NCI-H1048 (cell line): ENCODE measurements around the gene ASTN2.

Source experiments
- DNase-seq: peaks from one replicate; lab custom pipeline; 2025; lab: John Stamatoyannopoulos, UW

The ASTN2 gene, protein sequence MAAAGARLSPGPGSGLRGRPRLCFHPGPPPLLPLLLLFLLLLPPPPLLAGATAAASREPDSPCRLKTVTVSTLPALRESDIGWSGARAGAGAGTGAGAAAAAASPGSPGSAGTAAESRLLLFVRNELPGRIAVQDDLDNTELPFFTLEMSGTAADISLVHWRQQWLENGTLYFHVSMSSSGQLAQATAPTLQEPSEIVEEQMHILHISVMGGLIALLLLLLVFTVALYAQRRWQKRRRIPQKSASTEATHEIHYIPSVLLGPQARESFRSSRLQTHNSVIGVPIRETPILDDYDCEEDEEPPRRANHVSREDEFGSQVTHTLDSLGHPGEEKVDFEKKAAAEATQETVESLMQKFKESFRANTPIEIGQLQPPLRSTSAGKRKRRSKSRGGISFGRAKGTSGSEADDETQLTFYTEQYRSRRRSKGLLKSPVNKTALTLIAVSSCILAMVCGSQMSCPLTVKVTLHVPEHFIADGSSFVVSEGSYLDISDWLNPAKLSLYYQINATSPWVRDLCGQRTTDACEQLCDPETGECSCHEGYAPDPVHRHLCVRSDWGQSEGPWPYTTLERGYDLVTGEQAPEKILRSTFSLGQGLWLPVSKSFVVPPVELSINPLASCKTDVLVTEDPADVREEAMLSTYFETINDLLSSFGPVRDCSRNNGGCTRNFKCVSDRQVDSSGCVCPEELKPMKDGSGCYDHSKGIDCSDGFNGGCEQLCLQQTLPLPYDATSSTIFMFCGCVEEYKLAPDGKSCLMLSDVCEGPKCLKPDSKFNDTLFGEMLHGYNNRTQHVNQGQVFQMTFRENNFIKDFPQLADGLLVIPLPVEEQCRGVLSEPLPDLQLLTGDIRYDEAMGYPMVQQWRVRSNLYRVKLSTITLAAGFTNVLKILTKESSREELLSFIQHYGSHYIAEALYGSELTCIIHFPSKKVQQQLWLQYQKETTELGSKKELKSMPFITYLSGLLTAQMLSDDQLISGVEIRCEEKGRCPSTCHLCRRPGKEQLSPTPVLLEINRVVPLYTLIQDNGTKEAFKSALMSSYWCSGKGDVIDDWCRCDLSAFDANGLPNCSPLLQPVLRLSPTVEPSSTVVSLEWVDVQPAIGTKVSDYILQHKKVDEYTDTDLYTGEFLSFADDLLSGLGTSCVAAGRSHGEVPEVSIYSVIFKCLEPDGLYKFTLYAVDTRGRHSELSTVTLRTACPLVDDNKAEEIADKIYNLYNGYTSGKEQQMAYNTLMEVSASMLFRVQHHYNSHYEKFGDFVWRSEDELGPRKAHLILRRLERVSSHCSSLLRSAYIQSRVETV (N-terminal part only)

DNA sequence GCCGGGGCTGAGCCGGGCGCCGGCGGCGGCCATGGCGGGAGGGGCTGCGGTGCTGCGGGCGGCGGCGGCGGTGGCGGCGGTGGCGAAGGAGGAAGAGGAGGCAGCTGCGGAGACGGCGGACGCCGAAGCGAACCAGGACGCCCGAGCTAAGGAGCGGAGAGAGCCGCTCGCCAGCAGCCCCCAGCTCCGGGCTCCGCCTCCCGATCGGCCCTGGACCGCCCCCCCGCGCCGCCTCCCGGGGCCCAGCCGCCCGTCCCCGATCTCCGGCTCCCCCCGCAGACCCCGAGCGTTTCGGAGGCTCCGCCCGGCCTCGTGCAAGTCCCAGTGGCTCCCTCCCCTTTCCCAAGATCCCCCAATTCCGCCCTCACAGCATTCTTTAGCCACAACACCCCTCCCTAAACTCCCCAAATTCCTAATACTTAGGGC, at the start of gene ASTN2:
Gene ASTN2, minus strand, starts transcription at position 152 of the 426 bp plus-strand sequence. Its CDS starts 119 bp downstream, at position 33.
- no peak for DNase-seq

DNA sequence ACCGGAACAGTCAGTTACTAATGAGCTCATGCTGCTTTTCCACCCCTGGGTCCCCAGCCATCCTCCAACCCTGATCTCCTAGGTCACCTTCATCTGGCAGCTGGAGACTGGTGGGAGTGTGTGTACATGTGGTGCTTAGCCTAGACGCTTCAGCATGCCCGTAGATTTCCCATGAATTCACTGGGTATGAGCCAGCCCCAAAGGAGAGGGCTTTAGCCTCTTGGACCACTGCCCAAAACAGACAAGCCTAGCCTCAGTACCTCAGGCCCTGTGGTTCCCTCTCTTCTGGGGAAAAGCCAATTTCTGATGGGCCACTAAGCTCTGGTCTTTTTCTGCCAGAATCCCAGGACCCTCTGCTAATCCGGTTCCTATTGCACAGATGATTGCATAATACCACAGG, 48.0 kb upstream of the ASTN2 start:
- DNase-seq: no peak

DNA sequence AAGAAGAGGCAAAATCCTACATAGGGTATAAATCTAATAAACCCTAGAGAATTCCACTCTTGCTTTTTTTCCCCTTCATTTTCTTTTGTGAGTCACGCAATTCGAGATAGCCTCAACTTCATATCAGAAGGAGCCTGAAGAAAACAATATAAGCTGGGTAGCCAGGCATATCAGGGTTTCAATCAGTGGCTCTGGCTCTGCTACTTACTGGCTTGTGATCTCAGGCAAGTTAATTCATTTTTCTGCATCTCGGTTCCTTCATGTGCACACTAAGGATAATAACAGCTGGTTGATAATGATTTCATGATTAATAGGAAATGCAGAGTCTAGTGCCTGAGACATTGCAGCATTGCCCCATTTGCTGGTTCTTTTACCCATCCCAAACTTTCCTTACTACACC, 46.5 kb upstream of the ASTN2 start:
- DNase-seq: no peak

DNA sequence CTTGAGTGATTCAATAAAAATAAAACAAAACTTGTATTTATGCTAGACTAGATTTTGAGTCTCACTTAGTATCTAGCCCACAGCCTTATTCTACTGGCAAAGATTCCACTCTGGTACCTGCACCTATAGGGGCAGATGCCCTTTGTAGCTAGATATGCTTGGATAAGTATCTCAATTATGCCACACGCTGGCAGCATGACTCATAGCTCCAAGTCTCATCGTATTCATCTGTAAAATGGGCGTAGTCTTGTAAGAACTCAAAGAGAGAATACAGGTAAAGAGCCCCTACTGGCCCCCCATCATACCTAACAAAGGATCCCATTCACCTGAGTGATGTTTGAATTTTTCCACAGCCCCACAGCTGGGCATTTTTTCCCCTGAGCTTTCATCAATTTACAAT, 45.9 kb upstream of the ASTN2 start:
- DNase-seq: no peak

DNA sequence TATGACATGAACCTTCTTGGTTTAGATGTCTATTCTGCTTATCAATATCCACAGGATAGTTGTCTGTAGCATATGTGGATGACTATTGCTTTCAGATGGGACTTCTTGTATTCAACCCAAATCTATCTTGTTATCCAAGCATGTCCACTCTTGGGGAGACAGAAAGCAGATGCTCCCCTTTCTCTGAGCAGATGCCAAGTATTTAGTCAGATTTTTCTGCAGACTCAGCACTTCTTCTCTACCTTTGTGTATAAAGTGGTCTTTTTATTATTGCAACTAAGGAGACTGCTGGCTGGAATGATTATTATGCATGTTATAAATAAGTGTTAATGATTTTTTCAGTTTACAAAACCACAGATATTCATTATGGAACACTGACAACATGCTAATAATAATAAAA, 45.1 kb upstream of the ASTN2 start:
- DNase-seq: no peak

DNA sequence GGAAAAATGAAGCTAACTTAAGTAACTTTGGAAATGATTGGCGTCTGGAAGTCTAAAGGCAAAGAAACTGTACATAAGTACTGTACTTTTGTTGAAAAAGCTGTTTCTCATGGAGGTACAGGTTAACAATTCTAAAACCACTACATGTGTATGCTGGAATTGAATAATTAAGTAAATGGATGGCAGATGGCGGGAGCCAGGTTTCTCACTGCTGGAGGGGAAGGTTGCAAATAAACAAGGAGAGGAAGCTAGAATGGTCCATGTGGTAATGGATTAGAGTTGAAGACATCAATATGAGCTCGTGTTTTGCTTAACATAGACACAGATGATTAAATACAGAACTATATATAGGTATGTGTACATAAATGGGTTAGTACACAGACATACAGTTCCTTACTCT, 43.2 kb upstream of the ASTN2 start:
- no peak for DNase-seq

DNA sequence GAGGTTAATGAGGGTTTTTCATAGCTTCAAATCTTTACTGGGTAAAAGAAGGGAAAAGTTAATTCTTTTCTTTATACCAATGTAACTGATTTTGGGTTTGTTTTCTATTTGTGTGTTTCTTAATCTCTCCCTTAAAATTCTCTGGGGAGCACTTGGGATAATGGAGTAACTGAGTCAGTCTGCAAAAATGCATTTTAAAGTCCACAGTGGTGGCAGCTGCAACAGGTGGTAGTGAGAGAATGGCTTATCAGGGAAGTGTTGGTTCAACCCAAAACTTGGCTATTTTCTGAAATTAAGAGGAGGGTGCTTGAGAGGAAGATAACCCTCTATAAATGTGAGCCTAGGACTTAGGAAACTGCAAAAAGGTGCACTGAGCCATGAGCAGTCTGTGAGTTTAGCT, 39.9 kb upstream of the ASTN2 start:
- no peak for DNase-seq

DNA sequence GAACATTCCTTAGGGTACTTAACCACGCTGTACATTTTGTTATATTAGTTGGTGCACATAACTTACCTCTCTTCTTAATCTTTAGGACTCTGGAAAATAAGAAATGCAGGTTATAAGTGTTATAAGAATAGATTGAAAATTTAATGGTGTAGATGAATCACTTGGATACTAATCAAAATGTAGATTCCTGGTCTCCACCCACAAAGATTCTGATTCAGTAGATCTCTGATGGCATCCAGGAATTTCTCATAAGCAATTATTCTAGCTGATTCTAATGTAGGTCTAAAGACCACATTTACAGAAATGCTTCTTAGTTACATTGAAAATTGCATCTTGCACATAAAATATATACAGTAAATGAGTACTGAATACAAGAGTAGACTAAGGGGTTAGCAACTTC, 38.9 kb upstream of the ASTN2 start:
- DNase-seq: no peak

DNA sequence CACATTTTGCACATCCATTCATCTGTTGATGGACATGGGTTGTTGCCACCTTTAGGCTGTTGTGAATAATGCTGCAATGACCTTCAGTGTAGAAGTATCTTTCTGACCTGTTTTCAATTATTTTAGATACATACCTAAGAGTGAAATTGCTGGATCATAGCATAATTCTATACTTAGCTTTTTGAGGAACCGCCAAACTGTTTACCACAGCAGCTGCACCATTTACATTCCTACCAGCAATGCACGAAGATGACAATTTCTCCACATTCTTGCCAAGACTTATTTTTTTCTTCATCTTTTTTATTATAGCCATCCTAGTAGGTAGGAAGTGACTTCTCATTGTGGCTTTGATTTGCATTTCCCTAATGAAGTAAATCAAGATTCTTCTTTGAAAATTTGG, 36.5 kb upstream of the ASTN2 start:
- no peak for DNase-seq

DNA sequence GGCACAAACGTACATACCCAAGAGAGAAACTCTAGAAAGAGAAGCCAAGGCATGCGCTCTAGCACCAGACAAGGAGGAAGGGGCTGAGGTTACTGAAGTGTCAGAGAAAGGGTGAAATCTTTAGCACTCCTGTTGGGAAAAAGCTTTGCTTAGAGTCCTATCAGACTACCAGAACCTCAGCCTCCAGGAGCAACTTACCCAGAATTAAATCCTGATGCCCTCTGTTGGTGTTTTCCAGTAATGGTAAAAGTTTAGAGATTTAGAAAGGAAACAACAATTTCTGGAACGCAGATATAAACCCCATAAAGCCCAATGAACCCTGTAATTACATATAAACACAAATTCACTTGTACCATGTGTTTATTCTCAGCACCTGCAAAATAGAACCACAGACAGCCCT, 33.2 kb upstream of the ASTN2 start:
- no peak for DNase-seq

DNA sequence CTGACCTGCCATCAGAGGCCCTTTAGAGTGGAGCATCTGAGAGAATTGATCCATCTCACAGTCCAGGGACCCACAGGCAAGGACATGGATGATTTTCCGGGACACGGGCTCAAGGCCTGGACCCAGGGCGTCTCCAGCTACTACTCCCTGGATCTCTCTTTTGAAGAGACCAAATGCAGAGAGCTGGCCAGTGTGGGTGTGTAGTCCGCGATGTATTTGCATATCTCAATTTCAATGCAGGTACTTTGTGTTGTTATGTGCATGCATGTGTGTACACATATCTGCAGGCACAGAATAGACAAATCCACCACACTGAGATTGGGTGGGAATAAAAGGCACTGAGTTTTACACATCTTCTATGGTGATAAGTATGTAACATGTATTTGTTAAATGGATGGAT, 30.8 kb upstream of the ASTN2 start:
- no peak for DNase-seq

DNA sequence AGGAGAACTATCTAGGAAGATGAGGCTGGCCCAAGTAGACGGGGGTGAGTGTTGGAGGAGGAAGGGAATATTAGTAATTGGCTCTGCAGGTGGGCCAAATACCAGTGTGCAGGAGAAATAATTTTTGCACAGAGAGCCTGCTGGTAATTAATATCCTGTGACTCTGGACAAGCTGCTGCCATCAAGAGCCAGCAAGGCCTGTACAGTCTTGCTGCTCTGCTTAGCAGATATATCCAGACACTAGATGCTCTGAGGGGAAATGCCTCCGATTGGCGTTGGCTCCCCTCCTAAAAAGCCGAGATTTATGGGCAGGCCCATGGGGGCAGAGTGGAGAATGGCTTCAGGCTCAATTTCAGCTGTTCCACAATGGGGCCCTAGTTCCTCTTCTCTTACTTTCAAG, 29.6 kb upstream of the ASTN2 start:
- no peak for DNase-seq

DNA sequence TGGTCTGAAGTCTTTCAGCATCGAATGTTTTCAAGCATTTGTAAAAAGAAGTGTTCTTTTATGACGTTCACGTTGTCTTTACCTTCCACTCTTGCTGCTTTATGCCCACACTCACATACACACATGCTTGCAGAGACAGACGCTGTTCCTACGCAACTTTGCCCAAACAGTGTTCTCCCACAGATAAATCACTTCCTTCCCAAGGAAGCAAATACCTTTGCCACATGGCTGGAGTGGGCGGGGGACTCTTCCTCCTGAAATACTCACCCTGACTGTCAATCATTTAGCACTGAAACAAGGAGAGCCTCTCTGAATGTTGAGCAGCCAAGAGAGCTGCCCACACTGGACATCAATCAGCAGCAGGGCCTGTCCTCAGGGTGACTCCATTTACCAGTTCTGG, 22.4 kb upstream of the ASTN2 start:
- DNase-seq: no peak

DNA sequence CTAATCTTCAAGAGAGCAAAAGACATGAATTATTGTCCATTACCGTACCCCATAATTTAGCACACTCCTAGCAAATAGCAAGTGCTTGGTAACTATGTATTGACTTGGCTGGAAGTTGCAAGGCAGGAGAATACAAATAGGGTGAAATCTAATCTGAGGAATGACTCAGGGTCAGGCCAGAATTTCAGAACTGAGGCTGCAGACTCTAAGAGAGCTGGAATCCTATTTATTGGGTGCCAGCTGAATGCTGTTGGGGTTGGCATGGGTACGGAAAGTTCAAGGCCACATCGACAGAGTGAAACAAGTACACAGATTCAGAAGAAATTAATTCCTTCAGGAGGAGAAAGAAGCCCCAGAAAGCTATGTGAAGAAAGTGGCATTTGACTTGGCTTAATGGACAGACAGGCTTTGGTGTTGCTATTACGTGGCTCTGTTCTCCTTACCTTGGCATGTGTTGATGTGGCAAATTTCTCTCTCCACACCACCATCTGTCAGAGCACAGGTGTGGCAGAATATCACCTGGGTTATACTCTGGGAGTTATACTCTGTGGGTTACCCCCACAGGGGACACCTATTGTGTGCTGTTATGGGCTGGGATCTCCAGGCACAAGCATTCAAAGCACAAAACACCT, 20.9 kb upstream of the ASTN2 start:
- DNase-seq: no peak

DNA sequence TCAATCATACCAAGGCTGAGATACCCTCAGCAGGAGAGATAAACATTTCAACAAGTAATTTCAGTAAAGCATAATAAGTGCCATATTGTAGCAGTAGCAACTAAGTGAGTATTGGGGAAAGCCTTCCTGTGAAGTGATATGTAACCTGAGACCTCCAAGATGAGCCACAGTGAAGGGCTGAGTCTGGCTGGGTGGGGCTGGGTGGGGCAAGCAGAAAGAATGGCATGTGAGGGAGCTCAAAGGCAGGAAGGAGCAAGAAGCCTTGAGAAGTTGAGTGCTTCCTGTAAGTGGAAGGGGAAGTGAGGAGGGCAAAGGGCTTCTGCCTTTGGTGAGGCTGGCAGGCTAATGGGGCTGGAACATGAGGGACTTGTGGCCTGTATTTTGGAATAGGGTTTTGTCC, 19.7 kb upstream of the ASTN2 start:
- DNase-seq: no peak

DNA sequence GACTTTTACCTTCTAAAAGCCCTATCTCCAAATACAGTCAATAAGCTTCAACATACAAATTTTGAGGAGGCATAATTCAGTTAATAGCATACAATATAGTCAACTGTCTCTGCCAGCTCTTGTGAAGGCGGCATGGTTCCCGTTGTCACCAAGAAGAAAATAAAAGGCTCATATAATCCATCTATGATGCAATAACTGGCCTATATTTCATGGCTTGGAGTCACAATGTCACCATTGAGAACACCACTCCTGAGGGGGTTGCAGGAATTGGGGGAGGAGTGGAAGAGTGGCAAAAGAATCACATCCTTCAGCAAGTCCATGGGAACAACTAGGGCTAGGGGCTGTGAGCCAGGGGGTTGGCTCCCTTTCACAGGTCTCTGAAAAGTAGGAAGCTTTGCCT, 16.0 kb upstream of the ASTN2 start:
- no peak for DNase-seq

DNA sequence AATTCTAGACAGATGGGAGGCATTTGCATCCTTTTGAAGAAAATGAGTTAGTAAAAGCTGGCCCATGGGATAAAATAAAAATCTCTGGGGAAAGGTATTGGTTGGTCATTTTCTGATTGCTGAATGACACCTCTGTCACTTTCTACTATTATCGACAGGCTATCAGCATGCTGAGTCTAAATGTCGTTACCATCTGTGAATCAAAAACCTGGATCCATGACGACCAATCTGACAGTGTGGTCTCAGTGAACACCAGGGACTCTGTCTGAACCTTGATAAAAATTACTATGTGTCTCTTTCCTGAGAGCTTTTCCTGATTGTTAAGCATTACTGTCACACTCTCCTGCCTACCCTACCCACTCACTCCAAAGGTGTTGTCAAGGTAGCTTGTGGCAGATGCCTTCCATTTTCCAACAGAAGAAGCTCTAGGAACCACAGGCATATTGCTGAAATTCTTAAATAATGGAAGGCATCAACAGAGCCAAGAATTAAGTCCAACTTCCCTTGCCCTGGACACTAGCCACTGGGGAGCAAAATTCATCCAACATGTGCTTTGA, 12.6 kb upstream of the ASTN2 start:
- no peak for DNase-seq

DNA sequence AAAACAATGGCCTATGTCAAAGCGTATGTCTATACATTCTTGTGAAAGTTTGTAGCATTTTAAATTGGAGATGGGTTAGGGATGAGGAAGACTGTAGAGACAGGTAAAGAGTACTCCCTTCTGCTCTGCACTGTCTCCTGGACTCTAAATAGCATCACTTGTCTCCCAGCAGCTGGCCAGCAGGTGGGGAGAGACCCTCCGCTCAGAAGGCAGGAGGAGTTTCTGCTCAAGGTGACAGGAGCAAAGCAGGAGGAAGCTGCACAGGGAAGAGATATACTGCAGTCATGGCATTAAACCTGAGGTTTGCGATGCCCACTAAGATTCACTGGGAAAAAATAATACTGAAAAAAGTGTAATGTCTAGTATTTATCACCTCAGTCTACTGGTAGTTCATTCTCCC, 10.7 kb upstream of the ASTN2 start:
- no peak for DNase-seq

DNA sequence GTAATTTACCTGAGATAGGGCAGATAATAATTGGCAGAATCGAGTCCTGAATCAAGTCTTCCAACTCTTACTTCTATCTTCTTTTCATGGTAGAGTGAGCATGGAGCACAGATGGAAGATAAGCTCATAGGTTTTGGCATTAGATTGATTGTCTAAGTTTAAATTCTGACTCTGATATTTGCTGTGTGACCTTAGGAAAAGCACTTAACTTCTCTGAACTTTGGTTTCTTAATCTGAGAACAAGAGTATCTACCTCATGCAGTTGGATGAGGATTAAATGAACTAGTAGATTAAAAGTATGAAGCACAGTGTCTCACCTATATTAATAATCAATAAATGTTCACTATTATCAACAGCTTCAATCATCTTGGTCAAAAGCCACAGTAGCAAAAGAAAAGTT, 9.4 kb upstream of the ASTN2 start:
- DNase-seq: no peak

DNA sequence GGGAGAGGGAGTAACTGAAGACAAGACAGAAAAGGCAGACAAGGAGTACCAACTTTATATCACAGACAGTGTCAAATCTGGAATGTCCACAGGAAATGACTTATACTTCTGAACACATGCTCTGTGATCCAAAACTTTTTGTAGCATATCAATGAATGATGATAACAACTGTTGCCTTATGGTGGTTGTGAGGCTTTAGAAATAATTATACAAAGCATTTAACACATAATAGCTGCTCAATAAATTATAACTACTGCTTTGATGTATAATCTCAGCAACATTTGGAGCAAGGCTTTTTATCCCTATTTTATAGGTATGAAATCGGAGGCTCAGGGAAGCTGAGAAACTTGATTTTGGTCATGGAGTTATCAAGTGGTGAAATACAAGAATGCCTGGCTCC, 3.3 kb upstream of the ASTN2 start:
- no peak for DNase-seq

DNA sequence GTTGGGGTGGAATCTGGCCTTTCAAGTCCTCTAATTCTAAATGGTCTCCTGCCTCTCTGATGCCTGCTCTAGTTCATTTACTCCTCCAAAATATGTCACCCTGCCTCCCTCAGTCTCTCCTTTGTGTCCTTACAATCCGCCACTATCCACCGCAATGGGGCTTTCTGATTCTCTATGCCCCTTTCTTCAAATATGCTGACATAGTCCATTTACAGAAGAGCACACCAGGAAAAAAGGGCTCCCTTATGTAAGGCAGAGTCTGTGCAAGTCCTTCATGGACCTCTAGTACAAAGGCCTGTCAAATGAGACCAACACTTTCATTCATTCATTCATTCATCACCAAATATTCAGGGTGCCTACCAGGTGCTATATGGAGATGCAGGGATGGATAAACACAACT, 2.0 kb upstream of the ASTN2 start:
- DNase-seq: no peak
